PC-9 (cell line): ENCODE data around the gene HOXC4. TPM values are rescaled to one million over a fixed set of nuclear protein-coding genes. Genes with fewer than 3 reads are reported as not detected.

Experiments
- BruUV-seq: library from RNA; stranded (reverse); fragments of 400-500 nt; replicated peaks from 2 replicates; lab custom pipeline; 2021; lab: Mats Ljungman, UMichigan
- CTCF ChIA-PET: fragments of 300-600 bp; sonication (Branson Sonifier 250); formaldehyde crosslinking; loops from one replicate; lab custom pipeline; 2022; ENCODE audit warnings: antibody characterized with exemption; lab: Charles Lee
- POLR2A ChIA-PET: fragments of 300-600 bp; sonication (Branson Sonifier 250); formaldehyde crosslinking; loops from one replicate; lab custom pipeline; 2022; ENCODE audit warnings: antibody characterized with exemption; ENCODE audit not compliant: unreplicated experiment; lab: Charles Lee
- DNase-seq, 2 experiments: peaks; one replicate each; pipeline versions ENCODE4 v3.0.0 to v3.0.0-alpha.2; 2015 to 2022; ENCODE audit warnings: mixed read lengths in 1 of 2
- H2AFZ ChIP-seq: fragments of 200-600 bp; sonication (generic); 2 replicates; pipeline ENCODE4 v1.8.1; 2017; ENCODE audit warnings: antibody characterized with exemption
- H3F3A ChIP-seq: fragments of 200-600 bp; sonication (generic); 2 replicates; pipeline ENCODE4 v1.8.1; 2017; ENCODE audit warnings: antibody characterized with exemption, mild to moderate bottlenecking, low read depth; ENCODE audit not compliant: insufficient read depth
- H3K27ac ChIP-seq: fragments of 200-600 bp; sonication (generic); 2 replicates; pipeline ENCODE4 v1.6.1; 2016; ENCODE audit warnings: mixed run types
- H3K27me3 ChIP-seq: fragments of 200-600 bp; sonication (generic); 2 replicates; pipeline ENCODE4 v1.6.1; 2016; ENCODE audit warnings: low read depth, mixed run types; ENCODE audit not compliant: insufficient read depth
- H3K36me3 ChIP-seq: fragments of 200-600 bp; sonication (generic); 2 replicates; pipeline ENCODE4 v1.6.1; 2016; ENCODE audit warnings: low read depth, mixed run types
- H3K4me1 ChIP-seq: fragments of 200-600 bp; sonication (generic); replicated peaks from 2 replicates; pipeline ENCODE4 v1.6.1; 2016; ENCODE audit warnings: mixed run types; ENCODE audit not compliant: insufficient read depth
- H3K4me2 ChIP-seq: fragments of 200-600 bp; sonication (generic); 2 replicates; pipeline ENCODE4 v1.6.1; 2017; ENCODE audit warnings: mixed run types
- H3K4me3 ChIP-seq: fragments of 200-600 bp; sonication (generic); 2 replicates; pipeline ENCODE4 v1.6.1; 2016; ENCODE audit warnings: mixed run types
- H3K79me2 ChIP-seq: fragments of 200-600 bp; sonication (generic); 2 replicates; pipeline ENCODE4 v1.6.1; 2017; ENCODE audit warnings: low read depth, mixed run types
- H3K9me2 ChIP-seq: fragments of 200-600 bp; sonication (generic); 2 replicates; pipeline ENCODE4 v1.8.1; 2017; ENCODE audit warnings: mild to moderate bottlenecking; ENCODE audit not compliant: insufficient read depth
- H3K9me3 ChIP-seq: fragments of 200-600 bp; sonication (generic); 2 replicates; pipeline ENCODE4 v1.8.1; 2016; ENCODE audit warnings: low read depth; ENCODE audit not compliant: insufficient read depth
- H4K20me1 ChIP-seq: fragments of 200-600 bp; sonication (generic); 2 replicates; pipeline ENCODE4 v1.8.1; 2017; ENCODE audit not compliant: insufficient read depth
- EZH2 ChIP-seq: fragments of 200-600 bp; sonication (generic); IDR thresholded peaks from 2 replicates; pipeline ENCODE4 v1.8.0; 2017; ENCODE audit warnings: antibody characterized with exemption, low read depth
- intact Hi-C: fragments of 100-400 bp; cut with micrococcal nuclease; formaldehyde crosslinking; loops from one replicate; pipeline ENCODE4 v1.10.0; 2022; ENCODE audit not compliant: unreplicated experiment
- total RNA-seq: library from RNA; stranded (reverse); gene quantifications from 2 replicates; pipeline ENCODE4 v1.2.3, GENCODE V29; 2021
- TF ChIP-seq, protein P1 (sequence below): fragments of 200-600 bp; sonication (generic); conservative IDR thresholded peaks from 2 replicates; pipeline ENCODE4 v1.6.1; 2017; ENCODE audit warnings: mixed run types, antibody characterized with exemption, mild to moderate bottlenecking, moderate library complexity

Gene HOXC4
- total RNA-seq, 1 experiment from 2014 or later: 3.8 TPM

DNA sequence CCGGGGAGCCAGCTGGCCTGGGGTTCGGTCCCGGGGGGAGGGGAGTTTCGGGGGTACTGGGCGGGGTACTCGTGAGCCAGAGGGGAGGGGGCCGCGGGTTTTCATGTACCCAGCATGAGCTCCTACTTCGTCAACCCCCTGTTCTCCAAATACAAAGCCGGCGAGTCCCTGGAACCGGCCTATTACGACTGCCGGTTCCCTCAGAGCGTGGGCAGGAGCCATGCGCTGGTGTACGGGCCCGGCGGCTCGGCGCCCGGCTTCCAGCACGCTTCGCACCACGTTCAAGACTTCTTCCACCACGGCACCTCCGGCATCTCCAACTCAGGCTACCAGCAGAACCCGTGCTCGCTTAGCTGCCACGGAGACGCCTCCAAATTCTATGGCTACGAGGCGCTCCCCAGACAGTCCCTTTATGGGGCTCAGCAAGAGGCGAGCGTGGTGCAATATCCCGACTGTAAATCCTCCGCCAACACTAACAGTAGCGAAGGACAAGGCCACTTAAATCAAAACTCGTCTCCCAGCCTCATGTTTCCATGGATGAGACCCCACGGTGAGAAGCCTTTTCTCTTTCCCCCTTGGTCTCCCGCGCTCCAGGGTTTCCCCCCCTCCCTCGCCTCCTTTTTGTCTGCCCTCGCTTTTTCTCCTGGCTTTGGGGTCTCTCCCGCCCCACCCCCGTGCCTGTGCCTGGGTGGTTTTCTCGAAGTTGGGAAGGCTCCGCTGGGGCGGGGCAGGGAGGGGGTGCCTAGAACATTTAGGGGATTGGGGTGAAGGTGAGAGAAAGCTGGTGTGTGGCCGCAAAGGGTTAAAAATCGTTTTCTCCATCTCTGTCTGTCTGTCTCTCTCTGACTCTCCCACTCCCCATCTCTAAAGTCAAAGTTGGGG is 44.2 kb upstream of the HOXC4 start:
- Histone ChIP-seq H3K9me2 (no peaks in the 10 kb centered on the region), H3K27ac (no peak overlapping the region), H3K4me2 (no peak overlapping the region), H3K36me3 (no peaks in the 10 kb centered on the region), H2AFZ (no peak overlapping the region), H3K4me1 (no peaks in the 10 kb centered on the region), H3K4me3 (no peak overlapping the region), H4K20me1 (no peaks in the 10 kb centered on the region), H3F3A (no peaks in the 10 kb centered on the region), H3K9me3 (no peaks in the 10 kb centered on the region), H3K79me2 (no peaks in the 10 kb centered on the region), H3K27me3 (no peaks in the 10 kb centered on the region)
- ChIA-PET POLR2A (interaction anchor here (0.6 kb wide), 1 partner anchor 314 kb away, joined by 8 read pairs; no protein-coding TSS in a partner anchor), CTCF (interaction anchor here (0.5 to 1.3 kb wide), 6 partner anchors 8 to 370 kb away, joined by 3 to 12 read pairs (median 5); partner anchors contain the start of gene COPZ1)
- BruUV-seq: no TSS peak
- no peak for DNase-seq
- intact Hi-C loops: loop anchor here (5.0 kb wide), 2 partner anchors 307 to 368 kb away; no protein-coding TSS in a partner anchor
- TF ChIP-seq EZH2: no peak
- TF ChIP-seq, protein P1, sequence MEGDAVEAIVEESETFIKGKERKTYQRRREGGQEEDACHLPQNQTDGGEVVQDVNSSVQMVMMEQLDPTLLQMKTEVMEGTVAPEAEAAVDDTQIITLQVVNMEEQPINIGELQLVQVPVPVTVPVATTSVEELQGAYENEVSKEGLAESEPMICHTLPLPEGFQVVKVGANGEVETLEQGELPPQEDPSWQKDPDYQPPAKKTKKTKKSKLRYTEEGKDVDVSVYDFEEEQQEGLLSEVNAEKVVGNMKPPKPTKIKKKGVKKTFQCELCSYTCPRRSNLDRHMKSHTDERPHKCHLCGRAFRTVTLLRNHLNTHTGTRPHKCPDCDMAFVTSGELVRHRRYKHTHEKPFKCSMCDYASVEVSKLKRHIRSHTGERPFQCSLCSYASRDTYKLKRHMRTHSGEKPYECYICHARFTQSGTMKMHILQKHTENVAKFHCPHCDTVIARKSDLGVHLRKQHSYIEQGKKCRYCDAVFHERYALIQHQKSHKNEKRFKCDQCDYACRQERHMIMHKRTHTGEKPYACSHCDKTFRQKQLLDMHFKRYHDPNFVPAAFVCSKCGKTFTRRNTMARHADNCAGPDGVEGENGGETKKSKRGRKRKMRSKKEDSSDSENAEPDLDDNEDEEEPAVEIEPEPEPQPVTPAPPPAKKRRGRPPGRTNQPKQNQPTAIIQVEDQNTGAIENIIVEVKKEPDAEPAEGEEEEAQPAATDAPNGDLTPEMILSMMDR: no peak

DNA sequence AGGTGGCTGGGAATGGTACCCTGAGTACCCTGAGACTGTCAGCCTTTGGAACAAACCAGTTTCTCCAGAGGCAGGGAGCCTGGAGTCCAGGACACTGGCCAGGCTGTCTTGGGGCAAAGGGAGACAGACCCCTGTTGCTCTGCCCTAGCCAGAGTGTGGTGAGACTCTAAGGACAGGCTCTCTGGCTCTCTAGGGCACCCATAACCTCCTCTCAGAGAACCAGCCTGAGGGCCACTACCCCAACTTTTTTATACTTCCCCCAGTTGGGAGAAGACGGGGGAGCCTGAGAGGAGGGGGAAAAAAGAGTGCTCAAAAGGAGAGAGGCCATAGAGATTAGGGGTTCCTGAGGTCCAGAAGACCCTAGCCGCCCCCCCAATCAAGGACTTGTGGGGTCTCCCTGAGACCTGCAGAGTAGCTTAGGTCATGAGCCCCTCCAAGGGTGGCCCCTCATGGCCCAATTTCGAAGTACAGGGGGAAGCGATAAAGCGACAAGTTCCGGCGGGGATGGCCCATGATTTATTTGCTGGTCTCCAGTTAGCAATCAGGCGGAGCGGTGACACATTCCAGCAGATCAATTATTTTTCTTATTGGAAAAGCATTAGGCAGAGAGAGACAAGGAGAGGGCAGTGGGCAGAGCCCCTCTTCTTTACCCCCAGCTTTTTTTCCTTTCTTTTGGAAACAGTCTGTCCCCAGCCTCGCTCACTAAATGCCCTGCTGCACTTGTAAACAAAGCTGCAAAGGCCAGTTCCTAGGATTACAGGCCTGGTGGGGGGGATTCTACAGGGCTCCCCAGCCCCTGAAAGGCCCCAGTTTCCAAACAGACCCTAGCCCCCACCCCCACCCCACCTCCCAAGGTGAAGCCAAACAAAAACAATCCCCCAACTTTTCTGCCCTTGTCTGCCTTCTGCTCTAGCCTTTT is 43.3 kb upstream of the HOXC4 start:
- no TSS peak for BruUV-seq
- H3K4me2 ChIP-seq: no peak overlapping the region
- no peak overlapping the region for H3K27ac ChIP-seq
- intact Hi-C loops: no loop called here
- ChIA-PET CTCF (no interaction called here), POLR2A (no interaction called here)
- no peaks in the 10 kb centered on the region for H3K27me3 ChIP-seq
- no peak overlapping the region for H2AFZ ChIP-seq
- no peak for DNase-seq
- no peaks in the 10 kb centered on the region for H3K9me2 ChIP-seq
- H3K36me3 ChIP-seq: no peaks in the 10 kb centered on the region
- no peaks in the 10 kb centered on the region for H3F3A ChIP-seq
- H3K4me1 ChIP-seq: no peaks in the 10 kb centered on the region
- H3K9me3 ChIP-seq: no peaks in the 10 kb centered on the region
- H3K4me3 ChIP-seq: no peak overlapping the region
- no peaks in the 10 kb centered on the region for H3K79me2 ChIP-seq
- TF ChIP-seq, protein P1: no peak
- TF ChIP-seq EZH2: no peak
- H4K20me1 ChIP-seq: no peaks in the 10 kb centered on the region

DNA sequence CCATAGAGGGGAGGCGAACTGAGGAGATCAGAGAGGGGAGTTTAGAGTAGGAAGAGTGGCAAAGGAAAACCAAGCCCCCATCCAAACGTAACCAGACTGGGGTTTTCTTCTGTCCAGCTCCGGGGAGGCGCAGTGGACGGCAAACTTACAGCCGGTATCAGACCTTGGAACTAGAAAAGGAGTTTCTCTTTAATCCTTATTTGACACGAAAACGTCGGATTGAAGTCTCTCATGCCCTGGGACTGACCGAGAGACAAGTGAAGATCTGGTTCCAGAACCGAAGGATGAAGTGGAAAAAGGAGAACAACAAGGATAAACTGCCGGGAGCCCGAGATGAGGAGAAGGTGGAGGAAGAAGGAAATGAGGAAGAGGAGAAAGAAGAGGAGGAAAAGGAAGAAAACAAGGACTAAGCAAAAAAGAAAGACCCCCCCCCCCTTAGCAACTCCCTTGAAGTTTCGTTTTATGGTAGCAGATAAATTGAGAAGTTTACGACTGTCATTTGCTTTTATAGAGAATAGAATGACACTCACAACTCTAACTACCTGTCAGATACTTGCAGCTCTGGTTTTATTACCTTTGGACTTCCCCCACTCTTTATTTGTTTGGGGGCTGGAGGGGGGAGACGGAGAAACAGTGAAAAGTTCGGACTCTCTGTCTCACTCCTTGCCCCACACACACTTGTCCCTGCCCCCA is 42.5 kb upstream of the HOXC4 start:
- Histone ChIP-seq H2AFZ (no peak overlapping the region), H3K27ac (no peak overlapping the region), H3K4me1 (no peaks in the 10 kb centered on the region; the same call in 1 of the 2 replicates)

More for the DNA sequence above, 42.5 kb upstream of the HOXC4 start:
- ChIA-PET CTCF (no interaction called here), POLR2A (no interaction called here)
- Histone ChIP-seq H3K4me2 (no peak overlapping the region), H3K27me3 (no peaks in the 10 kb centered on the region), H3K4me3 (no peak overlapping the region), H3K79me2 (no peaks in the 10 kb centered on the region), H3K9me2 (no peaks in the 10 kb centered on the region), H3F3A (no peaks in the 10 kb centered on the region), H3K36me3 (no peaks in the 10 kb centered on the region), H3K9me3 (no peaks in the 10 kb centered on the region), H4K20me1 (no peaks in the 10 kb centered on the region)
- no peak for DNase-seq
- TF ChIP-seq, protein P1: no peak
- no peak for TF ChIP-seq EZH2
- no TSS peak for BruUV-seq
- intact Hi-C loops: no loop called here
